ENCODE data around the gene GTF3C2.

Gene GTF3C2, protein sequence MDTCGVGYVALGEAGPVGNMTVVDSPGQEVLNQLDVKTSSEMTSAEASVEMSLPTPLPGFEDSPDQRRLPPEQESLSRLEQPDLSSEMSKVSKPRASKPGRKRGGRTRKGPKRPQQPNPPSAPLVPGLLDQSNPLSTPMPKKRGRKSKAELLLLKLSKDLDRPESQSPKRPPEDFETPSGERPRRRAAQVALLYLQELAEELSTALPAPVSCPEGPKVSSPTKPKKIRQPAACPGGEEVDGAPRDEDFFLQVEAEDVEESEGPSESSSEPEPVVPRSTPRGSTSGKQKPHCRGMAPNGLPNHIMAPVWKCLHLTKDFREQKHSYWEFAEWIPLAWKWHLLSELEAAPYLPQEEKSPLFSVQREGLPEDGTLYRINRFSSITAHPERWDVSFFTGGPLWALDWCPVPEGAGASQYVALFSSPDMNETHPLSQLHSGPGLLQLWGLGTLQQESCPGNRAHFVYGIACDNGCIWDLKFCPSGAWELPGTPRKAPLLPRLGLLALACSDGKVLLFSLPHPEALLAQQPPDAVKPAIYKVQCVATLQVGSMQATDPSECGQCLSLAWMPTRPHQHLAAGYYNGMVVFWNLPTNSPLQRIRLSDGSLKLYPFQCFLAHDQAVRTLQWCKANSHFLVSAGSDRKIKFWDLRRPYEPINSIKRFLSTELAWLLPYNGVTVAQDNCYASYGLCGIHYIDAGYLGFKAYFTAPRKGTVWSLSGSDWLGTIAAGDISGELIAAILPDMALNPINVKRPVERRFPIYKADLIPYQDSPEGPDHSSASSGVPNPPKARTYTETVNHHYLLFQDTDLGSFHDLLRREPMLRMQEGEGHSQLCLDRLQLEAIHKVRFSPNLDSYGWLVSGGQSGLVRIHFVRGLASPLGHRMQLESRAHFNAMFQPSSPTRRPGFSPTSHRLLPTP

GRCh38 chr2:27356382-27357181 lies at the start of gene GTF3C2:
Gene GTF3C2, minus strand, starts transcription at chr2:27356764. Its CDS starts 13,210 bp downstream, at chr2:27343554.
- DNase-seq: peak; percentile 93

- no peak for DNase-seq
These were observed 44.0 kb upstream of the GTF3C2 start for GRCh38 chr2:27400348-27401135.

DNA sequence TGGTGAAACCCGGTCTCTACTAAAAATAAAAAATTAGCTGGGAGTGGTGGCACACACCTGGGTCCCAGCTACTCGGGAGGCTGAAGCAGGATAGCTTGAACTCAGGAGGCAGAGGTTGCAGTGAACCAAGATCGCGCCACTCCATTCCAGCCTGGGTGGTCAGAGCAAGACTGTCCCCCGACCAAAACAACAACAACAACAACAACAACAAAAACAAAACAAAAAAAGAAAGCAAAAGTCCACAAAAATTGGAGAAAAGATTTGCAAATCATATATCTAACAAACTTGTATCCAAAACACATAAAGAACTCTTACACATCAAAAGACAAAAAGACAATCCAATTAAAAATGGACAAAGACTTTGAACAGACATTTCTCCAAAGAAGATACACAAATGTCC lies 42.4 kb upstream of the GTF3C2 start:
- no peak for DNase-seq

GRCh38 chr2:27393225-27393624 lies 36.7 kb upstream of the GTF3C2 start:
- DNase-seq: no peak

GRCh38 chr2:27390822-27391679 lies 34.5 kb upstream of the GTF3C2 start:
- no peak for DNase-seq

- no peak for DNase-seq
These were observed 25.1 kb upstream of the GTF3C2 start for GRCh38 chr2:27381577-27382181.

GRCh38 chr2:27380626-27381545 lies 24.3 kb upstream of the GTF3C2 start, which contains the start of gene ZNF513:
Gene ZNF513, minus strand, starts transcription at chr2:27380734. Its CDS starts 208 bp downstream, at chr2:27380526.
- DNase-seq: peak; percentile 87

- peak; percentile 30 for DNase-seq
These were observed 23.5 kb upstream of the GTF3C2 start for GRCh38 chr2:27379836-27380625.

DNA sequence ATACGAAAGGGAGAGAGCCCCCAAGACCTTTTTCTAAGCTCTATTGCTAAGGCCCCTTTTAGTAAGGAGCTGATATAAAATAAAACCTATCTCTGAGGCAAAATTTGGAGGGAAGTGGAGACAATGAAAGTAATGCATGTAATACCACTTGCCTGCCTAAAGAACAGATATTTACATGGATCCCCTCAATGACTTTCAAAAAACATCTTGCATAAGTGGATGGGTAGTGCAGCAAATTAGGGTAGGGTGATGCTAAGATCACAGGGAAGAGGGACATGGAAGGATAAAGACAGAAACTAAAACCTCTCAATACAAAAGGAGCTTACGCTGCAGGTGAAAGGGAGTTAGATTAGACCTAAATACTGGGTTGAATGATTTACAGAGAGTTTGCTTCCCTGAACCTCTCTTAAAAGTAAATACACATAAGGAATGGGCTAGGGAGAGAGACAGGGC lies 22.8 kb upstream of the GTF3C2 start:
- DNase-seq: no peak

DNA sequence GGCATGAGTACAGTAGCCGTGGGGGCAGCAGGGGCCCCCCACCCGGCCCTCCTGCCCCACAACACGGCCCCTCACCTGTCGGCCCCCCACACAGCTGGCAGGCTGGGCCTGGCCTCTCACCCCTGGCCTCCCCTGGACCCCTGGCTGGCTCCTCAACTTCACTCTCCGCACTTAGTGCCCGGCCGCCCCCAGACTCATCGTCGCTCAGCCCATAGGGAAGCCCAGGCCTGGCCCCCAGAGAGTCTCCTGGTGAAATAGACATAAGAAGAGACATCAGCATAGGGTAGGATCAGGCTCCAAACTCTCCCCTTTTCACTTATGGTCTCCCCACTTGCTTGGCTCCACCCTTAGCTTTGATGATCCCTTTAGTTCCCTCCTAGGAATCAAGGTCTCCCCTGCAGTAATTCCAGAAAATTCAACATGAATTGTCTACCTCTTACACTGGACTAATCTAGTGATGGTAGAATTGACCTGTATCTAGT lies 22.3 kb upstream of the GTF3C2 start:
- no peak for DNase-seq

DNA sequence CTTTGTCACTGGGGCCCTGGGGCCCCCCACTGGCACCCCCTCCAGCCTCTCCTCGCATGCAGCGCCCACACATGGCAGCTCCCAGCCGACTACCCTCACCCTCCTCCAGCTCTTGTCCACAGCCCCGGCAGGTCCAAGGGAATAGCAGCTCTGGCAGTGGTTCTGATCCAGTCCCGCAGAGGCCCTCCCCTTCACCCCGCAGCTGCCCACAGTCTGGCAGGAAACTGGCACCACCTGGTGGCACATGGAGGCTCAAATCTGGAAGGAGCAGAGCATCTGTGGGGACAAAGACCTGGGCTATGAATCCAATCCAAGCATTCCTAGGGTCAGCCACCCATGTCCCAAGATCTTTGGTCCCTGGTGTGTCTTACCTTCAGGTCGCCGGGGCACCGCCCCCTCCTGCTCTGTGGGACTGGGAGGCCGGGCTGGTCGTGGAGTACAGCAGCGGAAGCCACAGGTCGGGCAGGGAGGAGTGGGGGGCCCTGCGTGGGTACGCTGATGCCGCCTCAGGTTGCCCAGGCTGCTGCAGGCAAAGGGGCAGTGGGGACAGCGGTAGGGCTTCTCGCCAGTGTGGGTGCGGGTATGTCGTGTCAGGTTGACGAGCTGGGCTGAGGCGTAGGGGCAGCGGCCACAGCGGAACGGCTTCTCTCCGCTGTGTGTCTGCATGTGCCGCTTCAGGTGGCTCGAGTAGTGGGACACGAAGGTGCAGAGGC lies 21.7 kb upstream of the GTF3C2 start:
- no peak for DNase-seq

- no peak for DNase-seq
These were observed 21.1 kb upstream of the GTF3C2 start for GRCh38 chr2:27377618-27378095.

GRCh38 chr2:27376866-27377617 lies 20.5 kb upstream of the GTF3C2 start:
- DNase-seq: no peak

- DNase-seq: no peak
These were observed 19.7 kb upstream of the GTF3C2 start for GRCh38 chr2:27376151-27376865.

DNA sequence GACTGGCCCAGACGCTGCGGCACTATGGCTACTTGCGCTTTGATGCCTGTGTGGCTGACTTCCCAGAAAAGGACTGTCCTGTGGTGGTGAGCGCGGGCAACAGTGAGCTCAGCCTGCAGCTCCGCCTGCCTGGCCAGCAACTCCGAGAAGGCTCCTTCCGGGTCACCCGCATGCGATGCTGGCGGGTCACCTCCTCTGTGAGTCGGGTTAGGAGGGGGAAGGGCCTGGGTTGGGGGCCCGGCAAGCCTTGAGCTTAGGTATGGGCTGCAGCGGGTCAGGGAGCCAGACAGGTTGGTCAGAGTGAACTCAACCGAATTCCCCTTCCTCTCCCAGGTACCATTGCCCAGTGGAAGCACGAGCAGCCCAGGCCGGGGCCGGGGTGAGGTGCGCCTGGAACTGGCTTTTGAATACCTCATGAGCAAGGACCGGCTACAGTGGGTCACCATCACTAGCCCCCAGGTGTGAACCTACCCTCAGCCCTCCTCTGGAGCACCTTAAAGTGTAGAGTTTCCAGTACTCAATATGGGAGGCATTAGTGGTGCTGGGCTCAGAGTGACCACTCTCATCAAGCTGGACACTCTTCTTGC lies 19.0 kb upstream of the GTF3C2 start:
- no peak for DNase-seq

DNA sequence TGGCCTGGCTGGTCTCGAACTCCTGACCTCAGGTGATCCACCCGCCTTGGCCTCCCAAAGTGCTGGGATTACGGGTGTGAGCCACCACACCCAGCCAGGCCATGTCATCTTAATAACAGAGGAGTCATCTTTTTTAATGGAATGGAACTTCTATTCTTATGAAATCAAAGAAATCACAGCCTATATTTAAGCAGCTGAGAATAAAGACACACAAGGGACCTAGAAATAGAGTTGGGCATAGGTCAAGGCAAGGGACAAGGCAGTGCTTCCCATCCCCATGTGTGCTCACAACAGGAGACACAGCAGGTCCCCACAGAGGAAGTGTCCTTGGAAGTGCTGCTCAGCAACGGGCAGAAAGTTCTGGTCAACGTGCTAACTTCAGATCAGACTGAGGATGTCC lies 17.0 kb upstream of the GTF3C2 start:
- DNase-seq: no peak

Data from NCI-H1092 treated with DMSO at 0.1 percent for 48 hours (cell line).